ENCODE data around the gene DES.
"Not testable (repeated sequence)": the region's sequence is repeated elsewhere in the genome, so short reads cannot be mapped to it uniquely, and the experiment has no call there.

The DES gene

GRCh38 chr2:219399716-219400478, 18.3 kb upstream of the DES start:
- in situ Hi-C loops (cut with MboI; ENCODE audit: low sequenced_read_pairs): no loop called here

- in situ Hi-C loops (cut with MboI; ENCODE audit: low sequenced_read_pairs): no loop called here
Observed at GRCh38 chr2:219400562-219400961, 17.6 kb upstream of the DES start.

- in situ Hi-C loops (cut with MboI; ENCODE audit: low sequenced_read_pairs): no loop called here
Observed at GRCh38 chr2:219401606-219402005, 16.6 kb upstream of the DES start.

GRCh38 chr2:219402665-219403515, 15.3 kb upstream of the DES start:
- in situ Hi-C loops (cut with MboI; ENCODE audit: low sequenced_read_pairs): no loop called here

GRCh38 chr2:219403861-219404260, 14.3 kb upstream of the DES start:
- in situ Hi-C loops (cut with MboI; ENCODE audit: low sequenced_read_pairs): no loop called here

GRCh38 chr2:219404291-219404910, 13.8 kb upstream of the DES start:
- in situ Hi-C loops (cut with MboI; ENCODE audit: low sequenced_read_pairs): no loop called here

GRCh38 chr2:219404954-219405353, 13.2 kb upstream of the DES start:
- in situ Hi-C loops (cut with MboI; ENCODE audit: low sequenced_read_pairs): no loop called here

- in situ Hi-C loops (cut with MboI; ENCODE audit: low sequenced_read_pairs): no loop called here
Observed at GRCh38 chr2:219405451-219405850, 12.7 kb upstream of the DES start.

- in situ Hi-C loops (cut with MboI; ENCODE audit: low sequenced_read_pairs): no loop called here
Observed at GRCh38 chr2:219405958-219406860, 12.0 kb upstream of the DES start.

- in situ Hi-C loops (cut with MboI; ENCODE audit: low sequenced_read_pairs): no loop called here
Observed at GRCh38 chr2:219406861-219407230, 11.3 kb upstream of the DES start.

GRCh38 chr2:219407343-219407742, 10.8 kb upstream of the DES start:
- in situ Hi-C loops (cut with MboI; ENCODE audit: low sequenced_read_pairs): not testable (repeated sequence)

GRCh38 chr2:219408204-219408603, 10.0 kb upstream of the DES start:
- in situ Hi-C loops (cut with MboI; ENCODE audit: low sequenced_read_pairs): no loop called here

GRCh38 chr2:219408631-219409030, 9.5 kb upstream of the DES start:
- in situ Hi-C loops (cut with MboI; ENCODE audit: low sequenced_read_pairs): no loop called here

- in situ Hi-C loops (cut with MboI; ENCODE audit: low sequenced_read_pairs): no loop called here
Observed at GRCh38 chr2:219409619-219410018, 8.6 kb upstream of the DES start.

- in situ Hi-C loops (cut with MboI; ENCODE audit: low sequenced_read_pairs): no loop called here
Observed at GRCh38 chr2:219410390-219410789, 7.8 kb upstream of the DES start.

GRCh38 chr2:219414857-219415256, 3.3 kb upstream of the DES start:
- in situ Hi-C loops (cut with MboI; ENCODE audit: low sequenced_read_pairs): no loop called here

- in situ Hi-C loops (cut with MboI; ENCODE audit: low sequenced_read_pairs): no loop called here
Observed at GRCh38 chr2:219415580-219416234, 2.5 kb upstream of the DES start.

GRCh38 chr2:219416235-219416602, 2.0 kb upstream of the DES start:
- in situ Hi-C loops (cut with MboI; ENCODE audit: low sequenced_read_pairs): no loop called here

GRCh38 chr2:219416938-219417337, 1.2 kb upstream of the DES start:
- in situ Hi-C loops (cut with MboI; ENCODE audit: low sequenced_read_pairs): no loop called here

GRCh38 chr2:219417374-219417773, 803 bp upstream of the DES start:
- in situ Hi-C loops (cut with MboI; ENCODE audit: low sequenced_read_pairs): no loop called here

- in situ Hi-C loops (cut with MboI; ENCODE audit: low sequenced_read_pairs): no loop called here
Observed at GRCh38 chr2:219419012-219419324, 791 bp downstream of the DES start.
